GM18498 (cell line): ENCODE measurements around the gene HOXC6.

Experiments used
- ATAC-seq: cut with Tn5 transposase; IDR thresholded peaks from one replicate; pipeline ENCODE4 v1.9.1; 2021; ENCODE audit warnings: mild to moderate bottlenecking, moderate library complexity; ENCODE audit not compliant: unreplicated experiment

The HOXC6 gene

DNA sequence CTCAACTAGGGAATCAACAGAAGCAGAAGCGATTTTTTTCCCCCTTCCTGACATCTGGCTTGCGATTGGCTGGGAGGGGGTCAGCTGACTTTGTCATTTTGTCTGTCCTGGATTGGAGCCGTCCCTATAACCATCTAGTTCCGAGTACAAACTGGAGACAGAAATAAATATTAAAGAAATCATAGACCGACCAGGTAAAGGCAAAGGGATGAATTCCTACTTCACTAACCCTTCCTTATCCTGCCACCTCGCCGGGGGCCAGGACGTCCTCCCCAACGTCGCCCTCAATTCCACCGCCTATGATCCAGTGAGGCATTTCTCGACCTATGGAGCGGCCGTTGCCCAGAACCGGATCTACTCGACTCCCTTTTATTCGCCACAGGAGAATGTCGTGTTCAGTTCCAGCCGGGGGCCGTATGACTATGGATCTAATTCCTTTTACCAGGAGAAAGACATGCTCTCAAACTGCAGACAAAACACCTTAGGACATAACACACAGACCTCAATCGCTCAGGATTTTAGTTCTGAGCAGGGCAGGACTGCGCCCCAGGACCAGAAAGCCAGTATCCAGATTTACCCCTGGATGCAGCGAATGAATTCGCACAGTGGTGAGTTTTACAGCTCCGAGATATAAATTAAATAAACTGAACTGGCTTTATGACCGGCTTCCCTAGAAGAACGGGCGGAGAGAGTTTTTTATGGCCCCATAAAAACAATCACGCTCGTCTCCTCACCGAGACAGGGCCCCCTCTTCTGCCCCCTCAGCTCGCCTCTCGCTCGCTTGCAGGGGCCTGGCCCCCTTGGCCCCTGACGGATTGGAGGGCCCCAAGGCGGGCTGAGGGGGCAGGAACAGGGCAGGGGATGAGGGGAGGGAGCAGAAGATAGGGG lies at the start of gene HOXC6:
Gene HOXC6 (plus strand): TSS at position 127 of the 888 bp plus-strand sequence. CDS start 82 bp downstream, at position 209.
- no peak for ATAC-seq

DNA sequence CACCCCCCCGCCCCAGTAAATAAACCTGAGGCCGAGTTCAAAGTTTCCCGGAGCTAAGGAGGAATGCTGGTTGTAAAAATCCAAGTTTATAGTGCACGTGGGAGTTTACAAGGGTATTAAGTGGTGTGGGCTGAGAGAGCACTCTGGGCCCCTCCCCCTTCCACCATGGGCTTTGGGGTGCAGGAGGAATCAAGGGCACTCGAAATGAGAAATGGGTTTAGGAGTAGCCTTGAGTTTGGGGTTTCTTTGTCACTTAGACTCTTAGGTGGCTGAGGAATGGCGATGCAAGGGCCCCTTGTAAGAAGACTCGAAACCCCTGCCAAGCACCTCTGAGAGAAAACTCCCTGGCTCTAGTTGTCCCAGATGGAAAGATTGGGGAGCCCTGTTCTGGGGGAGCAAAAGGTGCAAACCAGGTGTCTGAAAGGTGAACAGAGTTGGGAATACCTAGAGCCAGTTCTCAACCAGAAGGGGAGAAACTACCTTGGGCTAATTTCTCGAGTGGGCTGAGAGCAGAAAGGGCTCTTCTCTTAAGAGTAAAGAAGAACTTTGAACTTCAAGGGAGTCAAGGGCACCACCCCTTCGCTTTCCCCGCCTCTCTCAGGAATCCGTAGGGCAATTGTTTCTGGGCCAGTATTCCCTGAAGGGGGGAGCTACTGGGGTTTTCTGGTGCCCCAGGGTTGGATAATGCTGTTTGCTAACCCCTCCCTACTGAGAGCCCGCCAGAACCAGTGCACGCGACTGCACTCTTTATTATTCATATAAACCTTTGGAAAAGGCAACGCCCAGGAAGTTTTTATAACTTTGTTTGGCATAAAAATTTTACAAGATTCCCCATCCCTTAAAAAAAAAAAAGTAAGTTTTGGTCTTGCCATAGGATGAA lies 49.5 kb upstream of the HOXC6 start:
- no peak for ATAC-seq

DNA sequence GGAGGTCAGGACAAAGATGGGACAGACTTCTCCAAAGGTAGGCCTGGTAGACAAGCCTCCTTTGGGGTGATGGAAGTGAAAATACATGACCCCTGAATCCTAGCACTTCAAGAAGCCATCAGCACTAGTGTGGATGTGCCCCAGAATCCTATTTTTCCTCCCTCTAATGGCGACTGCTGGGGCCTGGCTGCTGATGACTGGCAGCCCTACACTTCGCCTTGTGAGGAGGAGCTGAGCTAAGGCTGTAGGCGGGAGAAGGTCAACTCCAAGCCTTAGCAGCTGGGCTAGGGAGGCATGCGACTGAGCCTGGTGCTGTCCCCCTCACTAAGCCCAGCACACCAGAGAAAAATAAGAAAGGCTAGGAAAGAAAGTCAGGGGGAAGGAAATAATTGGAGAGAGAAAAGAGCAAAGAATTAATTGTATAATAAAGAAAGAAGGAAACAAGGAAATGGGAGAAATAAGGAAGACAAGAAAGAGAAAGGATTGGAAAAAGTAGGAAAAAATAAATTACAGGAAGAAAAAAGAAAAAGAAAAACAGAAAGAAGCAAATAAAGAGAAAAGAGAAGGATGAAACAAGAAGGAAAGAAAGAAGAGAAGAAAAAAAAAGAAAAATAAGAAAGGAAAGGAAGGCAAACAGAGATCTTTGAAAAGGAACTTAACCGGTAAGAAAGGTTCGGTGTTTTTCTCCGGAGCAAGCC lies 48.0 kb upstream of the HOXC6 start:
- no peak for ATAC-seq

GRCh38 chr12:53980802-53981496 lies 47.3 kb upstream of the HOXC6 start:
- no peak for ATAC-seq

DNA sequence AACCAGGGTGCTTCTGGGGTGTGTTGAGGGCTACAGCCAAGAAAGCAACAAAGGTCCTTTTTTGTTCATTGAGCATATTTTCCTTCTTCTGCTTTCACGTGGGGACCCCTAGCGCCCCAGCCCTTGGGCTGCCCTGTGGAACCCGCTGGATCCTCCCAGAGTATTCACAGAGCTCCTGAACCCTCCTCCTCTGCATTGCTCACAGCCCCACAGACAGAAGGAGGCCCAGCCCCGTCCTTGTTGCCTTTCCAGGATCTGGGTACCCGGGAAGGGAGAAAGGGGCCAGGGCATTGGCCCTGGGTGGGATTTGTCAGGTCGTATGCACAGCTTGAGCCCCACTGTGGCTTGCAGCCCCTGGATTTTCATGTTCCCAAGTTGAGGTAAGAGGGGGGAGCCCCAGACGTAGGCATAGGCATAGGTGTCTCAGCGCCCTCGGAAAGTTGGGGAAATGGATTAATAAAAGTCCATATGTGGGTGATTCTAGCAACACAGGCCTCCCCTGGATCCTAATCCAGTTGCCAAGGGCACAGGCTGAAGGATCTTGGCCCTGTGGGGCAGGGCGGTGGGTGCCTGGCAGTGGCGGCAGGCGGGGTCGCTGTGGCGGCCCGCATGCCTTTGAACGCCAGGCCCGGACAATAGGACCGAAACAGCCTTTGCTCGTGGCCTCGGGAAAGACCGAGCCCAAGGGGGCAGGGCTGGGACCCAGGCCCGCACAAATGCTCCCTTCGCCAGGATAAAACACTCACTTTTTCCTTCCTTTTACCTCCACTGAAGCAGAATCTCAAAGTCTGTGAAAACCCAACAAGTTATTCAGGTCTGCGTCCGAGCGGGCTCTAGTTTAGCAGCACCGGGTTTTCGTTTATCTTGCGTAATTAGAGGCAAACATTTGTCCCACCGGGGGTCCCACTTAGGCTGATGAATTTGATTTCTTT lies 46.3 kb upstream of the HOXC6 start:
- no peak for ATAC-seq

GRCh38 chr12:53982648-53983567 lies 45.3 kb upstream of the HOXC6 start:
- ATAC-seq: no peak

DNA sequence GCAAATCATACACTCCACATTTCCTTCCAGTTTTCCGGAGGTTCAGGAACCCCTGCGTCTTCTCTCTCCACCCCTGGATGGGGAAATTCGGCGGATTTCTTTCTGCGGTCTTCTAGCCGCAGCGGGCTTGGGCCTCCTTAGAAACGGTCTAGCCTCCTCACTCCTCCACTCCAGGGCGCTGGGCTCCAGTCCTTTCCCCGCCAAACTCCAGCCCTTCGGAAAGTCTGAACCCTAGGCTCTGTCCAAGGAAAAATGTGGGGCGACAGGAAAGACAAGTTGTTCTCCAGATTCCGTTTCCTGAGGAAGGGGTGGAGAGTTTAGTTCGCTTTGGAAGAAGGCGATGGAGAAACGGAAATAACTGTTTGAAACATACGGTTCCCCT lies 44.7 kb upstream of the HOXC6 start:
- no peak for ATAC-seq

DNA sequence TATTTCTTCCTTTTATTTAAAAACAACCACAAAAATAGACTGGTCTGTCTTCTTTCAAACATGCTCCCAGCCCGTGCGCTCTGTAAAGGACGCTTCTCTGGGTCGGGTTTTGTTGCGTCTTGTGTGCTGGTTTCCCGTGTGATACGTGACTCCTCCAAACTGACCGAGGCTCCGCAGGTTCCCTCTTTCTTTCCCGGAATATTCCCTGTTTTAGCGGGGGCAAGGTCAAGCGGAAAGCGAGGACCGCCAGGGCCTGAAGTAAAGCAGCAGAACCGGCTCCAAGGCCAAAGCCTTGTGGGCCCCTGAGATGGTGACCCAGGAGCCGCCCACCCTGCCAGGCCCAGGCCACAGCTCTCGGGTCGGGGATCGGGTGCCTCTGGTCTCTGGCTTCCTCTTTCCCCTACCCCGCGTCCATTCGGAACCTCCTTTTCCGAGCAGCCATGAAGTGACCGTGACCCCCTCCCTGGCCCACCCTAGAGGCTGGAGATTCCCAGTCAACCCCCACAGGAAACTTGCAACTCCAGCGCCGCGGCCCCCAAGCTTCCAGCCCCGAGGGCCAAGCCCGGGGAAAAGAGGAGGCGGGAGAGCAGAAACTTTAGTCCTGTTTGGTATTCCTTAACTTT lies 44.2 kb upstream of the HOXC6 start:
- ATAC-seq: no peak

GRCh38 chr12:53984901-53985691 lies 43.1 kb upstream of the HOXC6 start, which contains the start of gene HOXC10:
Gene HOXC10 (plus strand): TSS chr12:53985146. CDS start chr12:53985260, 114 bp downstream.
- no peak for ATAC-seq

- ATAC-seq: no peak
These were observed 42.6 kb upstream of the HOXC6 start for GRCh38 chr12:53985692-53985993.

GRCh38 chr12:53985994-53986685 lies 42.1 kb upstream of the HOXC6 start:
- ATAC-seq: no peak

GRCh38 chr12:53986686-53987483 lies 41.4 kb upstream of the HOXC6 start:
- ATAC-seq: no peak

GRCh38 chr12:53987787-53988230 lies 40.4 kb upstream of the HOXC6 start:
- ATAC-seq: no peak

- ATAC-seq: no peak
These were observed 39.6 kb upstream of the HOXC6 start for GRCh38 chr12:53988541-53989226.
